WERI-Rb-1 (cell line): Measurements from ENCODE around the gene PRM2.

Source experiments
- DNase-seq: peaks from one replicate; pipeline ENCODE4 v3.0.0-alpha.2; 2020
- H3K27ac ChIP-seq: fragments of 250-450 bp; sonication (Bioruptor Pico); 2 replicates; pipeline ENCODE4 v1.5.1; 2020; ENCODE audit warnings: mild to moderate bottlenecking, moderate library complexity
- H3K27me3 ChIP-seq: fragments of 250-450 bp; sonication (Bioruptor Pico); 2 replicates; pipeline ENCODE4 v1.5.1; 2021; ENCODE audit warnings: mild to moderate bottlenecking, low read depth, moderate library complexity; ENCODE audit not compliant: insufficient read depth, severe bottlenecking
- H3K36me3 ChIP-seq: fragments of 250-450 bp; sonication (Bioruptor Pico); 2 replicates; pipeline ENCODE4 v1.5.1; 2020; ENCODE audit warnings: mild to moderate bottlenecking, moderate library complexity
- H3K4me3 ChIP-seq: 2 replicates; pipeline ENCODE4 v1.5.1; 2011; ENCODE audit warnings: low read depth, mild to moderate bottlenecking, control low read depth, low read length
- H3K9me3 ChIP-seq: fragments of 250-450 bp; sonication (Bioruptor Pico); 2 replicates; pipeline ENCODE4 v1.5.1; 2021; ENCODE audit warnings: mild to moderate bottlenecking, moderate library complexity; ENCODE audit not compliant: severe bottlenecking
- CTCF ChIP-seq: IDR thresholded peaks from 2 replicates; pipeline ENCODE4 v1.5.1; 2011; ENCODE audit warnings: low read depth, mild to moderate bottlenecking, control low read depth, inconsistent platforms, low read length

PRM2 gene

DNA sequence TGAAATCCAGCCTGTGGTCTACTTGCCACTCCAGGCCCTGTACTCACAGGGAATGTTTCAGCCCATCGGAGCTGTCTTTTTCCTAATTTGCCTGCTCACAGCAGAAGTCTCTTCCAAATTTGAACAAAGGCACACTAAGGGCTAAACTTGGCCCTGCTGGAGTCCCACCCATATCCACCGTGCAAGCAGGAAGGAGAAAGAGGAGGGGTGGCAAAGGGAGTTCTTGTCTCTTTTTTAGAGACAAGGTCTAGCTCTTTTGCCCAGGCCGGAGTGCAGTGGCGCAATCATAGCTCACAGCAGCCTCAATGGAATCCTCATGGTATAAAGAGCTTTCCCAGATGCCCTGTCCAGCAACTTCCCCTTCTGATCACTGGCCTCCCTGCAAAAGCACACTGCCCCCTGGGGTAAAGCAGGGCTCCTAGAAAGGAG, 7.6 kb upstream of the PRM2 start:
- Histone ChIP-seq H3K27me3 (no peaks in the 10 kb centered on the region), H3K9me3 (no peaks in the 10 kb centered on the region), H3K27ac (no peak overlapping the region), H3K36me3 (no peaks in the 10 kb centered on the region), H3K4me3 (no peak overlapping the region)
- no peak for TF ChIP-seq CTCF
- no peak for DNase-seq

DNA sequence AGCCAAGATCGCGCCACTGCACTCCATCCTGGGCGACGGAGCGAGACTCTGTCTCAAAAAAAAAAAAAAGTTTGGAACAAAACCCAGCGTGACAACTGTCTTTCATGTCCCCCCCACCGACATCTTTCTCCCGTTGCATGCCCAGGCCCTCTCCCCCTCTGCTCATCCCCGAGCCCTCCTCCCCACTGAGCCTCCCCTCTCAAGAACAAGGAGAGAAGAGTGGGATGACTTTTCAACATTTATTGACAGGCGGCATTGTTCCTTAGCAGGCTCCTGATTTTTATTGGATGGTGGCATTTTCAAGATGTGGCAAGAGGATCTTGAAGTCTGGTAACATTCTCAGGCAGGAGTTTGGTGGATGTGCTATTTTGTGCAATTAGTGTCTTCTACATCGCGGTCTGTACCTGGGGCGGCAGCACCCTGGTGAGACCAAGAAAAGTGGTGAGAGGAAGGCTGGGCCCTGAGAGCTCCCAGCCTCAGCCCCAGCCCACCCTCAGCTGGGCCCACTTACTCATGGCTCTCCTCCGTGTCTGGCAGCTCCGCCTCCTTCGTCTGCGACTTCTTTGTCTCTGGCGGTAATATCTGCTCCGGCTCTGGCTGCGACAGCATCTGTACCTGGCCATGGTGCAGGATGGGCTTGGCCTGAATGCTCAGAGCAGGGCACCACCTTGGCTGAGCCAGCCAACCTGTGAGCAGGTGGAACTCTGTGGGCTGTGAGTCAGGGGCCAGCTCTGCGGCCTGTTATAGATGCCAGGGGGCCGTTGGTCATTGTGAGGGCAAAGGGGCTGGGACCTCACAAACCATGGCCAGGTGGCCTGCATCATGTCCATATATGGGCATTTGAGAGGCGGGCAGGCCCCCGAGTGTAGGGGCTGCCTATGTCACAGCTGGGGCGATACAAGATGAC, 4.6 kb upstream of the PRM2 start, which contains the start of gene PRM1:
PRM1 (minus strand) TSS at position 715 of the 907 bp plus-strand sequence; CDS start at position 623, 92 bp downstream.
- Histone ChIP-seq H3K27me3 (no peaks in the 10 kb centered on the region), H3K9me3 (no peaks in the 10 kb centered on the region), H3K27ac (no peak within 1 kb of the TSS), H3K4me3 (no peak within 1 kb of the TSS), H3K36me3 (no peaks in the 10 kb centered on the region)
- no peak for TF ChIP-seq CTCF
- no peak for DNase-seq

GRCh38 chr16:11278681-11279628, 2.7 kb upstream of the PRM2 start:
- no peaks in the 10 kb centered on the region for H3K9me3 ChIP-seq
- no peak for TF ChIP-seq CTCF
- no peaks in the 10 kb centered on the region for H3K27me3 ChIP-seq
- no peaks in the 10 kb centered on the region for H3K36me3 ChIP-seq
- DNase-seq, result no peak
- no peak overlapping the region for H3K4me3 ChIP-seq
- H3K27ac ChIP-seq, result no peak overlapping the region

- no peak overlapping the region for H3K27ac ChIP-seq
- no peak for TF ChIP-seq CTCF
- H3K9me3 ChIP-seq, result no peaks in the 10 kb centered on the region
- no peak for DNase-seq
- H3K36me3 ChIP-seq, result no peaks in the 10 kb centered on the region
- no peak overlapping the region for H3K4me3 ChIP-seq
- no peaks in the 10 kb centered on the region for H3K27me3 ChIP-seq
These were observed 1.5 kb upstream of the PRM2 start for GRCh38 chr16:11277607-11278337.

GRCh38 chr16:11276896-11277593, 765 bp upstream of the PRM2 start:
- no peak overlapping the region for H3K4me3 ChIP-seq
- DNase-seq, result no peak
- H3K27ac ChIP-seq, result no peak overlapping the region
- no peak for TF ChIP-seq CTCF
- H3K36me3 ChIP-seq, result no peaks in the 10 kb centered on the region
- H3K27me3 ChIP-seq, result no peaks in the 10 kb centered on the region
- H3K9me3 ChIP-seq, result no peaks in the 10 kb centered on the region
